Measurements from ENCODE around the gene LTBP3. TPM values are rescaled to one million over a fixed set of nuclear protein-coding genes. Genes with fewer than 3 reads are reported as not detected.
A peak's percentile ranks its signal among the peaks of the same experiment; 100 is the strongest.

LTBP3 gene
- total and polyA plus RNA-seq, 2 of the 13 experiments (the other 11 are each of a cell fraction or from before 2014, with no cell fraction given) = 12.2 to 68.1 TPM

DNA sequence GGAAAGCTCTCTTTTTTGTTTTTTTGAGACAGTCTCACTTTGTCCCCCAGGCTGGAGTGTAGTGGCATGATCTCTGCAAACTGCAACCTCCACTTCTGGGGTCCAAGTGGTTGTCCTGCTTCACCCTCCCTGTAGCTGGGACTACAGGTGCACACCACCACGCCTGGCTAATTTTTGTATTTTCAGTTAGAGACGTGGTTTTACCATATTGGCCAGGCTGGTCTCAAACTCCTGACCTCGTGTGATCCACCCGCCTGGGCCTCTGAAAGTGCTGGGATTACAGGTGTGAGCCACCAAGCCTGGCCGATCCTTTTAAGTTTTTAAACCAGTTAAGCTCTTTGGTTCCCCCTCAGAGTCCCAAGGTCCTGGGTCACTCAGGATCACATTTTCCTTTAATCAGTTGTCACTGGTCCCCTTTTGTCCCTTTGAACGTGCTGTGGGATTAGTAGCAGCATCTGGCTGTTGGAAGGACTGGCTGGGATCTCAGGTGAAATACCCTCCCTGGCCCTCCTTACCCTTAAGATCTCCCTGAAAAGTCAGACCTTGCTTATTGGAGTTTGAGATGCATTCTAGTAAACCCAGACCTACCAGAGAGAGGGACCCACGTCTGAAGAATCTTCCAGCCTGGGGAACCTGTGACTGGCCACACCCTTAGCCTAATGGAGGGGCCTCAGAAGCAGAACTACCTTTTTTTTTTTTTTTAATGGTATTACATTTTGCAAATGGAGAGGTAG is 51.2 kb downstream of the LTBP3 start (continued):
- TF ChIP-seq, protein P1, sequence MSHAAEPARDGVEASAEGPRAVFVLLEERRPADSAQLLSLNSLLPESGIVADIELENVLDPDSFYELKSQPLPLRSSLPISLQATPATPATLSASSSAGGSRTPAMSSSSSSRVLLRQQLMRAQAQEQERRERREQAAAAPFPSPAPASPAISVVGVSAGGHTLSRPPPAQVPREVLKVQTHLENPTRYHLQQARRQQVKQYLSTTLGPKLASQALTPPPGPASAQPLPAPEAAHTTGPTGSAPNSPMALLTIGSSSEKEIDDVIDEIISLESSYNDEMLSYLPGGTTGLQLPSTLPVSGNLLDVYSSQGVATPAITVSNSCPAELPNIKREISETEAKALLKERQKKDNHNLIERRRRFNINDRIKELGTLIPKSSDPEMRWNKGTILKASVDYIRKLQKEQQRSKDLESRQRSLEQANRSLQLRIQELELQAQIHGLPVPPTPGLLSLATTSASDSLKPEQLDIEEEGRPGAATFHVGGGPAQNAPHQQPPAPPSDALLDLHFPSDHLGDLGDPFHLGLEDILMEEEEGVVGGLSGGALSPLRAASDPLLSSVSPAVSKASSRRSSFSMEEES (CRISPR knock-in tag; IDR thresholded peaks at IDR 0.05) = 0 out of 2 replicates have a peak, but pooled peaks have one; percentile 28
- TF ChIP-seq FOXK2 (IDR thresholded peaks at IDR 0.05) (no peak), PITX1 (CRISPR knock-in tag; IDR thresholded peaks at IDR 0.05) (peak; percentile 90), RBM22 (optimal IDR thresholded peaks at IDR 0.05; ENCODE audit: low read length) (peak; percentile 52), ELF4 (CRISPR knock-in tag; IDR thresholded peaks at IDR 0.05; ENCODE audit: borderline replicate concordance) (no peak), ZNF792 (CRISPR knock-in tag; IDR thresholded peaks at IDR 0.05) (no peak), ZNF451 (CRISPR knock-in tag; IDR thresholded peaks at IDR 0.05) (no peak), SOX5 (CRISPR knock-in tag; IDR thresholded peaks at IDR 0.05; ENCODE audit: borderline replicate concordance) (peak; percentile 31; the same call in 1 of the 2 replicates), SOX13 (IDR thresholded peaks at IDR 0.05) (no peak), SOX13 (CRISPR knock-in tag; conservative IDR thresholded peaks at IDR 0.05 in 1 of 2, IDR thresholded peaks at IDR 0.05 in 1 of 2) (peak in 1 of 2 experiments; percentile 8; a peak in 2 of 4 replicates), ZNF569 (CRISPR knock-in tag; IDR thresholded peaks at IDR 0.05; ENCODE audit: borderline replicate concordance) (no peak), NFIB (CRISPR knock-in tag; IDR thresholded peaks at IDR 0.05; ENCODE audit: borderline replicate concordance) (0 out of 2 replicates have a peak, but pooled peaks have one; percentile 76)
- TF ChIP-seq, protein P2, sequence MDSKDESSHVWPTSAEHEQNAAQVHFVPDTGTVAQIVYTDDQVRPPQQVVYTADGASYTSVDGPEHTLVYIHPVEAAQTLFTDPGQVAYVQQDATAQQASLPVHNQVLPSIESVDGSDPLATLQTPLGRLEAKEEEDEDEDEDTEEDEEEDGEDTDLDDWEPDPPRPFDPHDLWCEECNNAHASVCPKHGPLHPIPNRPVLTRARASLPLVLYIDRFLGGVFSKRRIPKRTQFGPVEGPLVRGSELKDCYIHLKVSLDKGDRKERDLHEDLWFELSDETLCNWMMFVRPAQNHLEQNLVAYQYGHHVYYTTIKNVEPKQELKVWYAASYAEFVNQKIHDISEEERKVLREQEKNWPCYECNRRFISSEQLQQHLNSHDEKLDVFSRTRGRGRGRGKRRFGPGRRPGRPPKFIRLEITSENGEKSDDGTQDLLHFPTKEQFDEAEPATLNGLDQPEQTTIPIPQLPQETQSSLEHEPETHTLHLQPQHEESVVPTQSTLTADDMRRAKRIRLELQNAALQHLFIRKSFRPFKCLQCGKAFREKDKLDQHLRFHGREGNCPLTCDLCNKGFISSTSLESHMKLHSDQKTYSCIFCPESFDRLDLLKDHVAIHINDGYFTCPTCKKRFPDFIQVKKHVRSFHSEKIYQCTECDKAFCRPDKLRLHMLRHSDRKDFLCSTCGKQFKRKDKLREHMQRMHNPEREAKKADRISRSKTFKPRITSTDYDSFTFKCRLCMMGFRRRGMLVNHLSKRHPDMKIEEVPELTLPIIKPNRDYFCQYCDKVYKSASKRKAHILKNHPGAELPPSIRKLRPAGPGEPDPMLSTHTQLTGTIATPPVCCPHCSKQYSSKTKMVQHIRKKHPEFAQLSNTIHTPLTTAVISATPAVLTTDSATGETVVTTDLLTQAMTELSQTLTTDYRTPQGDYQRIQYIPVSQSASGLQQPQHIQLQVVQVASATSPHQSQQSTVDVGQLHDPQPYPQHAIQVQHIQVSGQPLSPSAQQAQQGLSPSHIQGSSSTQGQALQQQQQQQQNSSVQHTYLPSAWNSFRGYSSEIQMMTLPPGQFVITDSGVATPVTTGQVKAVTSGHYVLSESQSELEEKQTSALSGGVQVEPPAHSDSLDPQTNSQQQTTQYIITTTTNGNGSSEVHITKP (CRISPR knock-in tag; IDR thresholded peaks at IDR 0.05; ENCODE audit: low read depth) = peak; percentile 93
- TF ChIP-seq, protein P3, sequence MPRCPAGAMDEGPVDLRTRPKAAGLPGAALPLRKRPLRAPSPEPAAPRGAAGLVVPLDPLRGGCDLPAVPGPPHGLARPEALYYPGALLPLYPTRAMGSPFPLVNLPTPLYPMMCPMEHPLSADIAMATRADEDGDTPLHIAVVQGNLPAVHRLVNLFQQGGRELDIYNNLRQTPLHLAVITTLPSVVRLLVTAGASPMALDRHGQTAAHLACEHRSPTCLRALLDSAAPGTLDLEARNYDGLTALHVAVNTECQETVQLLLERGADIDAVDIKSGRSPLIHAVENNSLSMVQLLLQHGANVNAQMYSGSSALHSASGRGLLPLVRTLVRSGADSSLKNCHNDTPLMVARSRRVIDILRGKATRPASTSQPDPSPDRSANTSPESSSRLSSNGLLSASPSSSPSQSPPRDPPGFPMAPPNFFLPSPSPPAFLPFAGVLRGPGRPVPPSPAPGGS (CRISPR knock-in tag; IDR thresholded peaks at IDR 0.05) = 0 out of 2 replicates have a peak, but pooled peaks have one; percentile 40
- TF ChIP-seq, protein P4, sequence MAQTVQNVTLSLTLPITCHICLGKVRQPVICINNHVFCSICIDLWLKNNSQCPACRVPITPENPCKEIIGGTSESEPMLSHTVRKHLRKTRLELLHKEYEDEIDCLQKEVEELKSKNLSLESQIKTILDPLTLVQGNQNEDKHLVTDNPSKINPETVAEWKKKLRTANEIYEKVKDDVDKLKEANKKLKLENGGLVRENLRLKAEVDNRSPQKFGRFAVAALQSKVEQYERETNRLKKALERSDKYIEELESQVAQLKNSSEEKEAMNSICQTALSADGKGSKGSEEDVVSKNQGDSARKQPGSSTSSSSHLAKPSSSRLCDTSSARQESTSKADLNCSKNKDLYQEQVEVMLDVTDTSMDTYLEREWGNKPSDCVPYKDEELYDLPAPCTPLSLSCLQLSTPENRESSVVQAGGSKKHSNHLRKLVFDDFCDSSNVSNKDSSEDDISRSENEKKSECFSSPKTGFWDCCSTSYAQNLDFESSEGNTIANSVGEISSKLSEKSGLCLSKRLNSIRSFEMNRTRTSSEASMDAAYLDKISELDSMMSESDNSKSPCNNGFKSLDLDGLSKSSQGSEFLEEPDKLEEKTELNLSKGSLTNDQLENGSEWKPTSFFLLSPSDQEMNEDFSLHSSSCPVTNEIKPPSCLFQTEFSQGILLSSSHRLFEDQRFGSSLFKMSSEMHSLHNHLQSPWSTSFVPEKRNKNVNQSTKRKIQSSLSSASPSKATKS (CRISPR knock-in tag; IDR thresholded peaks at IDR 0.05) = 0 out of 2 replicates have a peak, but pooled peaks have one; percentile 58
- TF ChIP-seq, protein P5, sequence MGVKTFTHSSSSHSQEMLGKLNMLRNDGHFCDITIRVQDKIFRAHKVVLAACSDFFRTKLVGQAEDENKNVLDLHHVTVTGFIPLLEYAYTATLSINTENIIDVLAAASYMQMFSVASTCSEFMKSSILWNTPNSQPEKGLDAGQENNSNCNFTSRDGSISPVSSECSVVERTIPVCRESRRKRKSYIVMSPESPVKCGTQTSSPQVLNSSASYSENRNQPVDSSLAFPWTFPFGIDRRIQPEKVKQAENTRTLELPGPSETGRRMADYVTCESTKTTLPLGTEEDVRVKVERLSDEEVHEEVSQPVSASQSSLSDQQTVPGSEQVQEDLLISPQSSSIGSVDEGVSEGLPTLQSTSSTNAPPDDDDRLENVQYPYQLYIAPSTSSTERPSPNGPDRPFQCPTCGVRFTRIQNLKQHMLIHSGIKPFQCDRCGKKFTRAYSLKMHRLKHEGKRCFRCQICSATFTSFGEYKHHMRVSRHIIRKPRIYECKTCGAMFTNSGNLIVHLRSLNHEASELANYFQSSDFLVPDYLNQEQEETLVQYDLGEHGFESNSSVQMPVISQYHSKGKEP (CRISPR knock-in tag; IDR thresholded peaks at IDR 0.05) = no peak
- TF ChIP-seq, protein P6, sequence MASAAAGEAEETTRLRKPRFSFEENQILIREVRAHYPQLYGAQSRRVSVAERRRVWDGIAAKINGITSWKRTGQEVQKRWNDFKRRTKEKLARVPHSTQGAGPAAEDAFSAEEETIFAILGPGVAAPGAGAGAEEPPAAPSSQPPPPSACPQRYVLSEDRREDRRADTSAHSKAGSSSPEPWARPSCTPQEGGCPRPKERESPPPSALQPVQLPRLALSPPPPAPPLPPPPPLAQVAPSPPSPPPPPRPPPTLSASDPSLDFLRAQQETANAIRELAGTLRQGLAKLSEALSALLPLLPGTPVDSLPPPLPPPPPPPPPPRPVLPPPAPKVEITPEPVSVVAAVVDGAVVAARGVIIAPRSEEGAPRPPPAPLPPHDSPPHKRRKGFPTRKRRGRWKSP (CRISPR knock-in tag; IDR thresholded peaks at IDR 0.05) = peak; percentile 43; the same call in 1 of the 2 replicates
